Astrocyte of the hippocampus (primary cell): Measurements from ENCODE around the gene CYP1B1.
"Not testable (repeated sequence)": the region's sequence is repeated elsewhere in the genome, so short reads cannot be mapped to it uniquely, and the experiment has no call there.

Experiments
- DNase-seq: peaks from one replicate; pipeline ENCODE4 v3.0.0; 2011; ENCODE audit warnings: low read depth, low spot score

Gene CYP1B1

DNA sequence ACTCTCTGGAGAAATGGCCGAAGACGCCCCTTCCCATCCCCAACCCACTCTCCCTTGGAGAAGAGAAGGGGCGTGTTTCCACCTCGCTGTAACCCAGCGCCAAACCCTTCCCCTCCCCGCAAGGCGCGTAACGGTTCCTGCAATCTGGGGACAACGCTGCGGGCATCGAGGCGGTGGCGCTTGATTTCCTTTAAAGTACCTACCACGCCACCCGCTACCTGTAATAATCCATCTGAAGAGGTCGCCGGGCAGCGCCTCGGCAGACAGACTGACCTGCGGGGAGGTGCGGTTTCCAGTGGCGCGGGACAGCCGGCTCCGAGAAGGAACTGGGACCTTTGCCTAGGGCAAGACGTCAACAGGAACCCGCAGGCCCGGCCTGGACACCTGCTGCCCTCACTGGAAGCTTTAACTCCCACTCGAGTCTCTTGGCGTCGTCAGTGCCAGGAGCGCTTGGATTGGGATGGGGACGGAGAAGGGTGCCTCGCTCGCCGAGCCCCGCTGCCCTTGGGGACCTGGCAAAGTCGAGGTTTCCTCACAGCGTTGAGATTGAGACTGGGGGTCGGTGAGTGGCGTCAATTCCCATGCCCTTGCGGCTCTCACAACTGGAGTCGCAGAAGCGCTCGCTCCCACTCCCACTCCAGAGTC is at the start of gene CYP1B1:
Gene CYP1B1, minus strand, starts transcription at position 645 of the 645 bp plus-strand sequence. CDS start 763 bp downstream, outside the sequence.
- DNase-seq: peak; percentile 45

DNA sequence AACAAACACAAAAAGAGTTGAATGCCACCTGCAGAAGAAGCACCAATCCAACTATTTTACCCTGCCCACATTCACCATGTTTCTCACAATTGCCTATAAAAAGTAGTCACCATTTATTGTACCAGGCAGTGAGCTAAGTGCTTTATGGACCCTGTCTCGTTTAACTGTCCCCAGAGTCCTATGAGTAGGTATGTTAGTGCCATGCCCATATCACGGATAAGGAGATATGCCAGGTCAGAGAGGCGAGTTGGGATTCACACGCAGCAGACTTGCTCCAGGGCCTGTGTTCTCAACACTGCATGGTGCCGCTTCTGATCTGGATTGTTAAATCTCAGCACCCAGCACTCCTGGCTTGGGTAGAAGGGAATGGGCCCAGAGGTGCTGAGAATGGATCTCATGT is 49.1 kb upstream of the CYP1B1 start:
- no peak for DNase-seq

DNA sequence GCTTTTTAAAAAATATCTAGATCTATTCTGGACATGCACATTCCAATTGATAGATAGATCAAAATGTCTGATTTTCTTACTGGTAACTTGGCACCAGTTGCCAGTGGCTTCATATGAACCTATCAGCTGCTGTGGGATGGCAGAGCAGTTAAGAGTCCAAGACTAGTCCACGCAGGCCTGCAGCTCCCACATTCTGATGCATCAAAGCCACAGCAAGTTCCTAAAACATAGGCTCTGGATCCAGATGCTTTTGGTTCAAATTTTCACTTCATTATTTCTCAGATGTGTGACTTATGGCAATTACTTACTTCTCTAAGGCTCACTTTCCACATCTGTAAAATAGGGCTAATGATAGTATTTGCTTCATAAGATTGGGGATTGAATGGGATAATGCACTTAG is 48.0 kb upstream of the CYP1B1 start:
- DNase-seq: no peak

DNA sequence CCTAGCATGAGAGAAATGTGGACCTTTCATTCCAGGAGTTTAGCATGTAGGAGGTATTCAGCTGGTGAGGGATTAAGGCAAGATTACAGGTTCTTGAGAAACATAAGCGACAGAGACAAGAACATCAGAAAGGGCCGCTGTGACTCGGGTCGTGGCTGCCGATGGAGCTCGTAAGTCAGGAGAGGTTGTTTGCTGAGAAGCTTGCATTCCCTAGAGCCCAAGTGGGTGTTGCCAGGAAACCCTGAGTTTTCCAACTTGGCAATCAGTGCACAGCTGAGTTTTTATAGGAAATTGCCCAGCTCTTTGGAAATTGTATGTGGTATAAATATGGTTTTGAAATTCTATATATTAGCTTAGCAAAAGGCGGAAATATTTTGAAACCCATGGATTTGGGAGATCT is 46.4 kb upstream of the CYP1B1 start:
- DNase-seq: no peak

DNA sequence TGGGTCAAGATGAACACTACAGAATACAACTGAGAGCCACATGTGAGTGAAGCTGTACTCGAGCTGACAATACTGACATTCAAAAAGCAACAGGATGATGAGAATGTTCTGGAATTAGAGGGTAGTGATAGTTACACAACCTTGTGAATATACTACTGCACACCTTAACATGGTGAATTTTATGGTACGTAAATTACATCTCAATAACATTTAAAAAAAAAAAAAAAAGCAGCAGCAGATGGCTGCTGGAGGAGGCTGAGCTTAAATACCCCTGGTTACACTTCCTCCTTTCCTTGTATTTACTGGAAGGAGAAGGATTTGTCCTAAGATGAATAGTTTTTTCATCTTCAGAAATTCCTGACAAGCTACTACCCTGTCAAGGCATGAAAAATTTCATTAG is 45.5 kb upstream of the CYP1B1 start:
- DNase-seq: no peak

DNA sequence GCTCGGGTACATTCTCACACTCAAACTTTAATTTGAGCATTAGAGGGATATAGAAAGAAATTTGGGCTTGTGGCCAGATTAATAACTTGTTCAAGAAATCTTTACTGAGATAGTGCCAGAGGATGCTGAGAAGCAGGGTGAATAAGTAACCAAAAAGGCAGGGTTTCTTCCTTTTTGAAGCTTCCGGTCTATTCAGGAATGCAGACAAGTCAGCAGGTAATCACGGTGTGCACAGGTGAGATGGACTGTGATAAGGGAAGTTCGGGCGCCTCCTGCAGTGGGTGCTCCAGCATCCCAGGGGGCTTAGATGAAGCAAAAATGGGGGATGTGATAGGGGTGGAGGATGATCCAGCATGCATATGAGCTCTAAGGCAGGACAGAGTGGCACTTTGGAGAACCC is 44.9 kb upstream of the CYP1B1 start:
- DNase-seq: no peak

DNA sequence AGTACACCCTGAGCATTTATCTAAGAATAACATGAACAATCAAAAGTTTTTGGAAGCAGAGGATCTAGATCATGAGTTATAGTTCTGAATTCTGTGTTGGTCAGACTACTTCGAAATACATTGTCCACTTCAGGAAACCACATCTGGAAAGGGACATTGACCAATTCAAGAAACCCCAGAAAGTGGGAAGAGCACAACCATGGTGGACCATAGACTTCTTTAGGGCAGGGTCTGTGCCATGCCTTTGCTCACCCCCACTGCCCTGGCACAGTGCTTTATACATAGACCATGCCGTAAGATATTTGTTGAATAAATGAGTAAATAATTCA is 44.3 kb upstream of the CYP1B1 start:
- no peak for DNase-seq

DNA sequence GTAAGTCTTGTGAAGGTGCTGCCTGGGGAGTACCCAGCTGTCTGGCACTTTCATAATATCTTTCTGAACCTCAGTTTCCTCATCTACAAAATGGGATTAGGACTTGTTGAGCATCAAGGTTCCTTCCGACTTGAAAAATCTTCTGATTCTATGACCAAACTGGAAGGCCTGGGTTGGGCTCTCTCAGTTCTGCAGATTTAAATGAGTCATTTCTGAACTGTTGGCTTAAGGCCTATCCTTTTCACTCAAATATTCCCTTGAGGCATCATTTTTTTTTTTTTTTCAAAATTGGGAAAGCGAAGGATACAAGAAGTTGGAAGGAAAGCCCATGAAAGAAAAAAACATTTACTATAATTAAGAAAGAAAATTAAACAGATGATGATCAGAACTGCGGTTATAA is 40.8 kb upstream of the CYP1B1 start:
- peak; percentile 27 for DNase-seq

DNA sequence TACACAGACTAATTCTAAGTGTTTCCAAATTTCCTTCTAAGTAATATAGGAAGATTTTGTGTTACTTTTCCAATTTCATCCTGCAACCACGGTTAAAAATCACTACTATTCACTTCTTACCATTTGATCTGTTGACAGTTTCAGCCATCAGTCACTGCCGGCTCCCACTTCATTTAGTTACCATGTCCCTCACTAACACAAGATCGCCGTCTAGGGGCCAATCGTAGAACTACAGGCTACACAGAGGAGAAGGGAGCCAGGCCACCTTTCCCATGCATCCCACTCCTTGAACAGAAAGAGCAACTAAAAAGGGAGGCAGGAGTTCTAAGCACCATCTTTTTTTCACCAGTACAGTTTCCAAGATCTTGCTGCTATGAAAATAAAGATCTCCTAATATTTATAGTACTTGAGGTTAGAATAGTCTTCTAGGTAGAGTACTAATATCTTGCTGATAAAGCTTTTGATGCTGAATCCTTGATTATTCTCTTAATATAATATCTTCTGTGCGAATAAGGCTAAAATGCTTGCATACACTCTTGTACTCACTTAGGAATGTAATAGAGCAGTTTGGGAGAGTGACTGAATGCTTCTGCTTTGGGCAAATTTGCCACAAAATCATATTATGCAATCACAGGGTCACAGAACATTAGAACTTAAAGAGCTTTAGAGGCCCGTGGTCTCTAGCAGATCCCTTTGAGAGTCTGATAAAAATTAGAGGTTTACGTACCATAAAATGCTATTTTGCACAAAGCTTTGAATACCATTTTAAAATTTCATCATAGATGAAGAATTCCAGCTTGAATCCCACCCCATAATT is 39.5 kb upstream of the CYP1B1 start:
- DNase-seq: peak; percentile 82

DNA sequence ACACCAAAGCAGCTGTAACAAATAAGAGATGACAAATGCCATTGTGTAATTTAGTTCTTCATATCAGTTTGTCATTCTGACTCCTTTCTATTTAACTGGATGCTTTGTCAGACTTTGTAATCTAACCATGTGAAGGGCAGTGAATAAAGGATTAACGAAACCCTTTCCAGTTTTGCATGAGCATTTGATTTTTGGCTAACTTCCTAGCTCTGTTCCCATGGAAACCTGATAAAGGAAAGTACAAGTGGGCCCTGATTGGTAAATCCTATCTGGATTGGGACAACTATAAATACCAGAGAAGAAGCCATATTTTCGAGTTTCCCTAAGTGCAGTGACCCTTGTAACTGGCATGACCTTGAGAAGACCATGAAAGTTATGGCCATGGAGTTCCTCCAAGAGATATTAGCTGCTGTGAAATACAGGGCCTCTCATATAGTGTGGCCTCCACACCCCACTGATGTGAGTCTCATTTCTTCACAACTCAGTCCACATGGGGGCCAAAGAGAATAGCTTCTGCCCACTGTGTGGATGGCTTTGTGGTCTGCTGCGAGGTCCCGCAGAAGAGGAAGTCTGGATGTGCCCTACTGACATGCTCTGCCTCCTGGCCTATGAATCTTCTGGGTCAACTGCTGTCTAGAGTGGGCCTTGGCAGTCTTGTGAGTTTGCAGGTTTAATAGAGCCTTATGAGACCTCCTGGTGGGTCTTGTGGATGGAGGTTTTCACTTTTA is 38.2 kb upstream of the CYP1B1 start:
- DNase-seq: peak; percentile 85

DNA sequence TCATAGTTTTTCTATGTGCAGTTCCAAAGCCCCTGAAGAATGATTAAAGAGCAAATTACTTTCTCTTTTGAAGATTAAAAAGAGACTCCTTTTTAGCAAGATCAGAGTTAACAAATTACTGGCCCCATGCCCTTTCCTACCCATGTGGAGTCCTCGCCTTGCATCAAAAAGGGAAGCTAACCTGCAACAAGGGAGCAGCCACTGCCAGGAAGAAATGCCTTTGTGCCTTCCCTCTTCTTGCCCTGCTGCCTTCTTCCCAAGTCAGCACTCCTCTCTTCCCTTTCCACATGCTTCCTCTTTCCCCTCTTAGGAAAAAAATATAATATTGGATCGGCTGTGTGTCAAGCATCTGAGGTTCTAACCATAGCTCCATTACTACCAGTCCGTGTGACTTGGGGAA is 37.1 kb upstream of the CYP1B1 start:
- no peak for DNase-seq

DNA sequence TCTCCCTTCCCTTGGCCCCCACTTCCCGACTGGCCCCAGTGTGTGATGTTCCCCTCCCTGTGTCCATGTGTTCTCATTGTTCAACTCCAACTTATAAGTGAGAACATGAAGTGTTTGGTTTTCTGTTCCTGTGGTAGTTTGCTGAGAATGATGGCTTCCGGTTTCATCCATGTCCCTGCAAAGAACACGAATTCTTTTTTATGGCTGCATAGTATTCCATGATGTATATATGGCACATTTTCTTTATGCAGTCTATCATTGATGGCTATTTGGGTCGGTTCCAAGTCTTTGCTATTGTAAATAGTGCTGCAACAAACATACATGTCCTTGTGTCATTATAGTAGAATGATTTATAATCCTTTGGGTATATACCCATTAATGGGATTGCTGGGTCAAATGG is 35.4 kb upstream of the CYP1B1 start:
- DNase-seq: not testable (repeated sequence)

DNA sequence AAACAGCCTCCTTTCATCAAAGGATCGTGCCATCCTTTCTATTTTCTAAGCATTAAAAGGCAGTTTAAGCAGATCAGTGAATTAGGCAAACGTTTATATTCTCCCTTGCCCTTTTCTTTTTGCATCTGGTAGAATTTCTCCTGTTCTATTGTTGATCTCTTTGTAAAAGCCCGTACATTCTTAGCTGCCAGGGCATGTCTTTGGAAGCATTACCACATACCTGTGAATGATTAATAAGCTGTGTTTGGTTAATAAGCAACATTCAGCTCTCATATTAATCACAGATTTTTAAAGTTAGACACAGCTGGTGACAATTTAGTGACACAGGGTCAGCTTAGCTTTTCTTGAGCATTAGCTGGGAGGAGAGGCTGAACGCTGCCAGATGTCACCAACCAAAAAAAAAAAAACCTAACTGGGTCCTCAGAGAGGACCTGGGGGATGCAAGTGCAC is 33.8 kb upstream of the CYP1B1 start:
- DNase-seq: no peak

DNA sequence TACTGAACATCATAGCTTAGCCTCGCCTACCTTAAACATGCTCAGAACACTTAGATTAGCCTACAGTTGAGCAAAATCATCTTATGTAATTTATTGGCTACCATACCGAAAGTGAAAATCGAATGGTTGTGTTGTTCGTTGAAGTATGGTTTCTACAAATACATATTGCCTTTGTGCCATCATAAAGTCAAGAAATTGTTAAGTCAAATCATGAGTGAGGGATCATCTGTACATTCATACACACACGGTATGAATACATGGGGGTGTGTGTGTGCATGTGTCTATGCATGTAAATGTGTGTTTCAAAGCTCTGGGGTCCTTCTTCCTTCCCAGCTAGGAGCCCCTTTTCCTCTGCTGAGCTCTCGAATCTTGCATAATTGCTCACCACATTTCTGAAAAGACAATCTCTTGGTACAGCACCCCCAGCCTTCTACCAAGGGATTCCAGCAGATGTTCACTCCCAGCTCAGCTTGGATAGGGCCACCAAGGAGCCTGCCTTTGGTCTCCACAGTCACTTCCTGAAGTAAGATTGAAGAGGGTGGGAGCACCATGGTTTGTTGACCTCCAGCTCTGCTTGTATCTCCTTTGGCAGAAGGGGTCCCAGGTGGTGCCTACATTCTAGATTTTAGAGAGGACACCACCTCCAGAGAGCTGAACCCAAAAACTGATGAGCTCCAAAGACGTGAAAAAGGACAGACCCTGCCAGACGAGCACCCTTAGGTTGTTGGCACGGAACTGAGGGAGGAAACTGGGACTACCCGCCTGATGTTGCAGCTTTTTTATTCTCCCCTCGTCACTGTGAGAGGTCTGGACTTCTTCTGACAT is 33.2 kb upstream of the CYP1B1 start:
- DNase-seq: no peak

DNA sequence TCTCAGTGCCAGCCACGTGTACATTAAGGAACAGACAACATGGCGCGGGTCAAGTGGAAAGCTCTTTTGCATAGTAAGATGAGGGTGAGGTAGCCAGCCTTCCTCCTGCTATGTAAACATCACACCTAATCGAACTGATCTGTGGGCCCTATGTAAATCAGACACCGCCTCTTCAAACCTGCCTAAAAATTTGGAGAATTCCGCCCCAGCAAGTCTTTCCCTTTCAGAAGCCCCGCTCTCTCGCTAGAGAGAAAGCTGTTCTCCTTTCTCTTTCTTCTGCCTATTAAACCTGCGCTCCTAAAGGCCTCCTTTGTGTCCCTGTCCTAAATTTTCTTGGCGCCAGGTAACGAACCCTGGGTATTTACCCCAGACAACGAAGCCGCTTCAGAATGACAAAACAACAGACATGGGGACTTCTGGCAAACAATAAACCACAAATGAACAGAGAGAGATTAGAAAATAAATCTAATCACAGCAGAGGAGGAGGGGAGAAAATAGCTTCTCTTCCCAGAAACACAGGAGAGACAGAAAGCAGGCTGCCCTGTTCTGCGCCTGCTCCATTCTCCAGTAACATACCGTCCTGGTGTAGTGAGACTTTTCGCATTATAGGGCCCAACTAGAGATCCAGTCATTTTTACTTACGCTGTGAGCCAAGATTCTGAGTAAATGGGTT is 31.9 kb upstream of the CYP1B1 start:
- no peak for DNase-seq

DNA sequence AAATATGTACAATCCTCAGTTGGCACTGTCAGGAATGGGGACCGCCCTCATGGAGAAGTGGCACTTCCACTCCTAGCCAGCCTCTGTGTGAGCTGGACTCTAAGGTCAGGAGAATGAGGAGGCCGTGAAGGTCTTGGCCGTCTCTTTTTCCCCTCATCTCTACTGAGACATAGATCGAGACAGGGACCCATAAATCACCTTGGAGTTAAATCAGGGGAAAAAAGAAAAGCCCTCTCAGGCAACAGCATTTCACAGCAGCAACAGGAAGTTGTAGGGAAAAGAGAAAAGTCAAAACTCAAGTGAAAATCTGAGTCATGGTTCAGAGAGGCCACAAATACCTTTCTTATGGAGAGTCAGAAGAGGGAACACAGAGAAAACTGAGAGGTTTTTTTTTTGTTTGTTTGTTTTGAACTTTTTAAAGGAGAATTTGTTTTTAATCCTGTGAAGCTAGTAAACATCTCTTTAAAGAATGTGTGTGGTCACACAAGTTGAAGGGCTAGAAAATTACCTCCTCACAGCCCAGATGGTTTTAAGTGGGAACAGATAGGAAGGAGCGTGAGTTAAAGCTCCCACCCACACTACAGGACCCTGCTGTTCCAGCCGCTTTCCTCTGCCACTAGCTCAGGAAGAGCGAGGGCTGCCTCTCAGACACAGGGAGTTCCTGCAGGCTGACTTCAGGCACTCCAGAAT is 30.6 kb upstream of the CYP1B1 start:
- DNase-seq: peak; percentile 62

DNA sequence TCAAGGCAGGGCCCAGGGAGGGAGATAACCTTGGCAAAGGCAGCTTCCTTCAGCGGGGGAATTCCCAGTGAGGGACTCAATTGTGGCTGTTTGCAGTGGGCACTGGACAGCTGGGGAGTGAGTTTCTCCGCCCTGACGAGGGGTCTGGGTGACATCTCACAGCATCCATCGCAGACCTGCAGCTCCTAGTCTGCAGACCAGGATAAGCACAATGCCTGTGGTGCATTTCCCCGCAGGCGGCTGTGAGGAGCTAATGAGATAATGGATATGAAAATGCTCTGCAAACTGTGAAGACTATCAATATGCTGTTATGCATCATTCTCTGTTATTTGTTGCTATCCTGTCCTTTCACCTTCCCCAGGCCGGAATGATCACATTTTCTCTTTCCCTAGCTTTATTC is 30.0 kb upstream of the CYP1B1 start:
- DNase-seq: no peak

DNA sequence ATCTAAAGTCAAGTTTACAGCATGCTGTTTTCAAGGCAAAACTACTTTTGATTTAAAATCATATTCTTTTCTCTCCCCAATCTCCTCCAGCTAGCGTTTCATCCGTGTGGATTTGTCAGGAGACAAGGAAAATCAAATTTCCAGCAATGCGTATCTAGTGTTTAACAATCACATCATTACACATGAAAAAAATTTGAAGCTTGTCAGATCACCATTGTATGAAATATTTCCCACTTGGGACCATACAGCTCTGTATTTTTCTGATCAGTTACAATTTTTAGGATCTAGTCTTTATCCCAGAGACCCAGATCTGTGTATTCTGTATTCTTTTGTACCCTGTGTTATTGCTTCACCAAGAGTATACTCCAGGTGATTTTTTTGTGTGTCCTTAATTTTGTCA is 28.6 kb upstream of the CYP1B1 start:
- DNase-seq: no peak

DNA sequence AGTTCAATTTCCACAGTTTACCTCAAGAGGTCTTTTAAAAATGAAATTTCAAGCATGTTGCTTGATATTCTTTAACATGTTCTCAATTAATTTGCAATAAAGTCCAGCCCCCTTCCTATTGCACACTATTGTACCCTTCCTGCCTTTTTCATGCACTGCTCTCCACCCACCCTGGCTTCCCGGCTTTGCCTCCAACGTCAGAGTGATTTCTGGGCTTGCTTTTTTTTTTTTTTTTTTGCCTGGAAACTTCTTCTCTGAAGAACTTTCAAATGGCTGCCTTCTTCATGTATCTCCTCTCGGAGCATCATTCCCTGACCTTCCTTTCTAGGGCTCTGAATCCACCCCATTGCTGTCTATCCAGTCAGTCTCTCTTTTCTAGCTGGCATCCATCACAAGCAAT is 24.4 kb upstream of the CYP1B1 start:
- DNase-seq: no peak
